Measurements from ENCODE around the gene KLHL33. TPM values are rescaled to one million over a fixed set of nuclear protein-coding genes. Genes with fewer than 3 reads are reported as not detected.

The KLHL33 gene
- total and polyA plus RNA-seq, 2 experiments from 2014 or later = 0.05 TPM; not detected in 1

DNA sequence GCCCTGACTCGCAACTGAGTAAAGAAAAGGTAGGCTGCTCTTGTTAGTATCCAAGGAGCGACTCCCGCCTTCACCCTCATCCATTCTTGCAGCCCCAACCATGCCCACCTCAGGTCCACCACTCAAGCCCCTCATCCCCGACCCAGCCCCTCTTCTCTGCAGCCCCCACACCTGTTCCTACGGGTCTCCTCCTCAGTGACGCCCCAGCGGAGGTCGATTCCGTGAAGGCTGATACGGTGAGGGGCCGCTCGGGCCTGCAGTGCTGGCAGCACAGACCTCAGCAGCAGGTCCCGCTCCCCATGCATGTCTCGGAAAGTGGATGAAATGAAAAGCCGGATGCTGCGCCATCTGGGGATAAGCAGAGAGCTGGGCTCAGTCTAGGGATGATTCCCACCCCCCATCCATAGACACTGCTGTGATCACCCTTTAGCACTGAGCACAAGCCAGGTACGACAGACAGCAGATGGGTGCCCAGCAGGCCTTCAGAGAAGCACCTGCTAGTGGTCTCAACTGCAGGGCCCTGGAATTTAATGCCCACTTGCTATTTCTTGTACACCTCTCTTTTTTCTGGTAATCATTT, 49.6 kb downstream of the KLHL33 start:
- DNase-seq (ENCODE audit: low spot score) = no peak
- H3K36me3 ChIP-seq (replicated peaks; ENCODE audit: insufficient read depth, low read depth) = no peaks in the 10 kb centered on the region
- H3K9me3 ChIP-seq (ENCODE audit: low read depth) = no peaks in the 10 kb centered on the region
- H4K20me1 ChIP-seq (ENCODE audit: insufficient read depth, poor library complexity, severe bottlenecking) = no peaks in the 10 kb centered on the region
- H3K27ac ChIP-seq = no peak overlapping the region
- H3K27me3 ChIP-seq = no peaks in the 10 kb centered on the region
- no peak overlapping the region for H3K4me3 ChIP-seq
- no peak overlapping the region for H3K4me2 ChIP-seq
- no peaks in the 10 kb centered on the region for H3K79me2 ChIP-seq
- H3K4me1 ChIP-seq (ENCODE audit: insufficient read depth) = no peaks in the 10 kb centered on the region
- 98% methylated on average over 16 of the region's 17 CpGs for WGBS (ENCODE audit: low lambda C conversion rate, missing lambda C conversion rate)
- H2AFZ ChIP-seq = no peak overlapping the region
- no peaks in the 10 kb centered on the region for H3K9me2 ChIP-seq (replicated peaks; ENCODE audit: insufficient read depth)
- TF ChIP-seq EZH2phosphoT487 (IDR thresholded peaks at IDR 0.05; ENCODE audit: low read depth, severe bottlenecking, unreplicated experiment) = no peak
- TF ChIP-seq EZH2 (IDR thresholded peaks at IDR 0.05; ENCODE audit: borderline replicate concordance) = no peak
- TF ChIP-seq, protein P1, sequence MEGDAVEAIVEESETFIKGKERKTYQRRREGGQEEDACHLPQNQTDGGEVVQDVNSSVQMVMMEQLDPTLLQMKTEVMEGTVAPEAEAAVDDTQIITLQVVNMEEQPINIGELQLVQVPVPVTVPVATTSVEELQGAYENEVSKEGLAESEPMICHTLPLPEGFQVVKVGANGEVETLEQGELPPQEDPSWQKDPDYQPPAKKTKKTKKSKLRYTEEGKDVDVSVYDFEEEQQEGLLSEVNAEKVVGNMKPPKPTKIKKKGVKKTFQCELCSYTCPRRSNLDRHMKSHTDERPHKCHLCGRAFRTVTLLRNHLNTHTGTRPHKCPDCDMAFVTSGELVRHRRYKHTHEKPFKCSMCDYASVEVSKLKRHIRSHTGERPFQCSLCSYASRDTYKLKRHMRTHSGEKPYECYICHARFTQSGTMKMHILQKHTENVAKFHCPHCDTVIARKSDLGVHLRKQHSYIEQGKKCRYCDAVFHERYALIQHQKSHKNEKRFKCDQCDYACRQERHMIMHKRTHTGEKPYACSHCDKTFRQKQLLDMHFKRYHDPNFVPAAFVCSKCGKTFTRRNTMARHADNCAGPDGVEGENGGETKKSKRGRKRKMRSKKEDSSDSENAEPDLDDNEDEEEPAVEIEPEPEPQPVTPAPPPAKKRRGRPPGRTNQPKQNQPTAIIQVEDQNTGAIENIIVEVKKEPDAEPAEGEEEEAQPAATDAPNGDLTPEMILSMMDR (IDR thresholded peaks at IDR 0.05; ENCODE audit: poor library complexity) = no peak

DNA sequence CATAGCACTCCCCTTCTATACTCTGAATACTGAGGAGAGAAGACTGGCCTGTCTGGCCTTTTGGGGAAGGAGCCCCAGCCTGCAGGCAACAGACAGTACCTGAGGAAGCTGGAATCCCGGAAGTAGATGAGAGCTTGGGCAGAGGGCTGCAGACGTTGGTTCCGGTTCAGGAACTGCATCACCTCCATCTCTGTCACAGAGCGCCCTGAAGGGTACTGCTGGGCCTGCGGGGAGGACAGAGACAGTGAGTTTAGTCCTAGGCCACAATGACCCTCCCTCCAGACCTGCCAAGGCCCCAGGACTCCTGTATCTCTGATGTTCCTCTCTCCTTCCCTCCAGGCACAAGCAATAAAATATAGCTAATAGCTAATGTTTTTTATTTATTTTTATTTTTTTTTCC, 51.1 kb downstream of the KLHL33 start:
- no peak overlapping the region for H3K4me3 ChIP-seq
- no peaks in the 10 kb centered on the region for H3K36me3 ChIP-seq (replicated peaks; ENCODE audit: insufficient read depth, low read depth)
- H3K9me3 ChIP-seq (ENCODE audit: low read depth) = no peaks in the 10 kb centered on the region
- H4K20me1 ChIP-seq (ENCODE audit: insufficient read depth, poor library complexity, severe bottlenecking) = no peaks in the 10 kb centered on the region
- DNase-seq (ENCODE audit: low spot score) = no peak
- TF ChIP-seq EZH2phosphoT487 (IDR thresholded peaks at IDR 0.05; ENCODE audit: low read depth, severe bottlenecking, unreplicated experiment) (no peak), EZH2 (IDR thresholded peaks at IDR 0.05; ENCODE audit: borderline replicate concordance) (no peak)
- TF ChIP-seq, protein P1 (IDR thresholded peaks at IDR 0.05; ENCODE audit: poor library complexity) = no peak
- no peak overlapping the region for H3K27ac ChIP-seq
- H3K79me2 ChIP-seq = no peaks in the 10 kb centered on the region
- no peak overlapping the region for H2AFZ ChIP-seq
- H3K4me2 ChIP-seq = no peak overlapping the region
- no peaks in the 10 kb centered on the region for H3K9me2 ChIP-seq (replicated peaks; ENCODE audit: insufficient read depth)
- H3K27me3 ChIP-seq = no peaks in the 10 kb centered on the region
- H3K4me1 ChIP-seq (ENCODE audit: insufficient read depth) = no peaks in the 10 kb centered on the region
- WGBS (ENCODE audit: low lambda C conversion rate, missing lambda C conversion rate) = 97% methylated on average over 5 of the region's 5 CpGs

DNA sequence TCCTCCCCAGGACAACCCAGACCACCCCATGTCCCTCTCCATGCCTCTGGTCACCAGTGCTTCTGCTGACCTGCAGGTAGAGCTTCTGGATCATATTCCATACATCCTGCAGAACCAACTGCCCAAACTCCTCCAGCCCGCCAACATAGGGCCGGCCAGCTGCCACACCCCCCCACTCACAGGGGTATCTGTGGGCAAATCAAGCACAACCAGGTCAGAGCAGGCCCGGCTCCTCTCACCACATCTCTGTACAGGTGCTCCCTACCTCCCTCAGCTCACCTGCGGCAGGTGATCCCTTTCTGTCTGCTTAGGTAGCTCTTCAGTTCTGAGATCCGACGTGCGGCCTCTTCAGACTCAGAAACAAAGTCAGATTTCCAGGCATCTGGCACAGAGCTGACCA, 51.6 kb downstream of the KLHL33 start:
- WGBS (ENCODE audit: low lambda C conversion rate, missing lambda C conversion rate) = 97% methylated on average over 7 of the region's 7 CpGs
- Histone ChIP-seq H3K9me2 (replicated peaks; ENCODE audit: insufficient read depth) (no peaks in the 10 kb centered on the region), H3K36me3 (replicated peaks; ENCODE audit: insufficient read depth, low read depth) (no peaks in the 10 kb centered on the region), H3K27me3 (no peaks in the 10 kb centered on the region), H3K4me3 (no peak overlapping the region), H3K27ac (no peak overlapping the region), H3K9me3 (ENCODE audit: low read depth) (no peaks in the 10 kb centered on the region), H4K20me1 (ENCODE audit: insufficient read depth, poor library complexity, severe bottlenecking) (no peaks in the 10 kb centered on the region), H2AFZ (no peak overlapping the region), H3K79me2 (no peaks in the 10 kb centered on the region), H3K4me2 (no peak overlapping the region), H3K4me1 (ENCODE audit: insufficient read depth) (no peaks in the 10 kb centered on the region)
- TF ChIP-seq EZH2 (IDR thresholded peaks at IDR 0.05; ENCODE audit: borderline replicate concordance) = no peak
- TF ChIP-seq EZH2phosphoT487 (IDR thresholded peaks at IDR 0.05; ENCODE audit: low read depth, severe bottlenecking, unreplicated experiment) = no peak
- TF ChIP-seq, protein P1 (IDR thresholded peaks at IDR 0.05; ENCODE audit: poor library complexity) = no peak
- DNase-seq (ENCODE audit: low spot score) = no peak

Data from hepatocyte (in vitro differentiated cells).